AG09319 (cell line): ENCODE data around the gene OR5H15.

ENCODE experiments used
- DNase-seq: peaks from one replicate; pipeline ENCODE4 v3.0.0-alpha.2; 2010; ENCODE audit warnings: low read depth; ENCODE audit errors: extremely low read depth
- TF ChIP-seq, protein P1 (sequence below): IDR thresholded peaks from 2 replicates; pipeline ENCODE4 v1.5.1; 2011; ENCODE audit warnings: low read depth, mild to moderate bottlenecking, inconsistent platforms, low read length, moderate library complexity

OR5H15 gene

GRCh38 chr3:98199020-98199419, 32.5 kb downstream of the OR5H15 start:
- no peak for DNase-seq

GRCh38 chr3:98209244-98209643, 42.7 kb downstream of the OR5H15 start:
- DNase-seq: no peak
- TF ChIP-seq, protein P1, sequence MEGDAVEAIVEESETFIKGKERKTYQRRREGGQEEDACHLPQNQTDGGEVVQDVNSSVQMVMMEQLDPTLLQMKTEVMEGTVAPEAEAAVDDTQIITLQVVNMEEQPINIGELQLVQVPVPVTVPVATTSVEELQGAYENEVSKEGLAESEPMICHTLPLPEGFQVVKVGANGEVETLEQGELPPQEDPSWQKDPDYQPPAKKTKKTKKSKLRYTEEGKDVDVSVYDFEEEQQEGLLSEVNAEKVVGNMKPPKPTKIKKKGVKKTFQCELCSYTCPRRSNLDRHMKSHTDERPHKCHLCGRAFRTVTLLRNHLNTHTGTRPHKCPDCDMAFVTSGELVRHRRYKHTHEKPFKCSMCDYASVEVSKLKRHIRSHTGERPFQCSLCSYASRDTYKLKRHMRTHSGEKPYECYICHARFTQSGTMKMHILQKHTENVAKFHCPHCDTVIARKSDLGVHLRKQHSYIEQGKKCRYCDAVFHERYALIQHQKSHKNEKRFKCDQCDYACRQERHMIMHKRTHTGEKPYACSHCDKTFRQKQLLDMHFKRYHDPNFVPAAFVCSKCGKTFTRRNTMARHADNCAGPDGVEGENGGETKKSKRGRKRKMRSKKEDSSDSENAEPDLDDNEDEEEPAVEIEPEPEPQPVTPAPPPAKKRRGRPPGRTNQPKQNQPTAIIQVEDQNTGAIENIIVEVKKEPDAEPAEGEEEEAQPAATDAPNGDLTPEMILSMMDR: no peak

More at GRCh38 chr3:98199020-98199419, 32.5 kb downstream of the OR5H15 start:
- TF ChIP-seq, protein P1: no peak

GRCh38 chr3:98213276-98213675, 46.8 kb downstream of the OR5H15 start:
- no peak for DNase-seq
- TF ChIP-seq, protein P1: no peak

GRCh38 chr3:98215051-98215450, 48.6 kb downstream of the OR5H15 start:
- TF ChIP-seq, protein P1: no peak
- no peak for DNase-seq
